MCF 10A (cell line): ENCODE results near the gene HS6ST1. TPM values are rescaled to one million over a fixed set of nuclear protein-coding genes. Genes with fewer than 3 reads are reported as not detected.

Source experiments
- BruUV-seq: library from RNA; stranded (reverse); fragments of 400-500 nt; replicated peaks from 2 replicates; lab custom pipeline; 2021; lab: Mats Ljungman, UMichigan
- CTCF ChIA-PET: fragments of 300-600 bp; sonication (Branson Sonifier 250); formaldehyde crosslinking; extraction: SDS; loops from one replicate; lab custom pipeline; 2021; ENCODE audit warnings: antibody characterized with exemption, inconsistent platforms; lab: Yijun Ruan, JAX
- POLR2A ChIA-PET: fragments of 300-600, 350-650 bp; sonication (Branson Sonifier 250); formaldehyde crosslinking; extraction: SDS; loops from one replicate; lab custom pipeline; 2020; ENCODE audit warnings: antibody characterized with exemption, inconsistent platforms; lab: Yijun Ruan, JAX
- DNase-seq: peaks from one replicate; pipeline ENCODE4 v3.0.0-alpha.2; 2018; ENCODE audit not compliant: unreplicated experiment
- H3K27ac Mint-ChIP-seq: one replicate; pipeline ENCODE4 v1.8.0; 2022; ENCODE audit warnings: mild to moderate bottlenecking, low read depth, mixed read lengths; ENCODE audit not compliant: unreplicated experiment
- H3K27me3 Mint-ChIP-seq: one replicate; pipeline ENCODE4 v1.8.0; 2022; ENCODE audit warnings: mixed read lengths; ENCODE audit not compliant: insufficient read depth, unreplicated experiment
- H3K36me3 Mint-ChIP-seq: one replicate; pipeline ENCODE4 v1.8.0; 2022; ENCODE audit warnings: mild to moderate bottlenecking, moderate library complexity, mixed read lengths; ENCODE audit not compliant: insufficient read depth, unreplicated experiment
- H3K4me1 Mint-ChIP-seq: one replicate; pipeline ENCODE4 v1.8.0; 2022; ENCODE audit warnings: mixed read lengths; ENCODE audit not compliant: insufficient read depth, unreplicated experiment
- H3K4me3 Mint-ChIP-seq: one replicate; pipeline ENCODE4 v1.8.0; 2022; ENCODE audit warnings: mild to moderate bottlenecking, moderate library complexity, mixed read lengths; ENCODE audit not compliant: unreplicated experiment
- H3K9me3 Mint-ChIP-seq: one replicate; pipeline ENCODE4 v1.8.0; 2022; ENCODE audit warnings: mixed read lengths; ENCODE audit not compliant: unreplicated experiment
- CTCF ChIP-seq: fragments of 200-600 bp; IDR thresholded peaks from one replicate; pipeline ENCODE4 v1.8.0; 2022; ENCODE audit warnings: antibody characterized with exemption, mild to moderate bottlenecking; ENCODE audit not compliant: unreplicated experiment
- intact Hi-C: fragments of 100-400 bp; cut with micrococcal nuclease; formaldehyde crosslinking; loops from 2 replicates; pipeline ENCODE4 v1.14.1; 2022
- total RNA-seq: library from RNA; stranded (reverse); gene quantifications from 2 replicates; pipeline ENCODE4 v1.2.3, GENCODE V29; 2022

The HS6ST1 gene
- total RNA-seq, 1 experiment from 2014 or later, result 9.6 TPM

- intact Hi-C loops, result no loop called here
- DNase-seq, result no peak
- Mint-ChIP-seq H3K4me1 (peaks cover 18% of the 10 kb centered on the region), H3K4me3 (no peak overlapping the region), H3K27me3 (no peaks in the 10 kb centered on the region), H3K36me3 (peaks cover 6% of the 10 kb centered on the region), H3K27ac (no peak overlapping the region), H3K9me3 (no peaks in the 10 kb centered on the region)
- ChIA-PET POLR2A (no interaction called here), CTCF (interaction anchor here (0.5 kb wide), 1 partner anchor 17 kb away, joined by 3 read pairs; no protein-coding TSS in a partner anchor)
- TF ChIP-seq CTCF, result no peak
- no TSS peak for BruUV-seq
Measured at GRCh38 chr2:128314348-128315121, 4.1 kb downstream of the HS6ST1 start.

DNA sequence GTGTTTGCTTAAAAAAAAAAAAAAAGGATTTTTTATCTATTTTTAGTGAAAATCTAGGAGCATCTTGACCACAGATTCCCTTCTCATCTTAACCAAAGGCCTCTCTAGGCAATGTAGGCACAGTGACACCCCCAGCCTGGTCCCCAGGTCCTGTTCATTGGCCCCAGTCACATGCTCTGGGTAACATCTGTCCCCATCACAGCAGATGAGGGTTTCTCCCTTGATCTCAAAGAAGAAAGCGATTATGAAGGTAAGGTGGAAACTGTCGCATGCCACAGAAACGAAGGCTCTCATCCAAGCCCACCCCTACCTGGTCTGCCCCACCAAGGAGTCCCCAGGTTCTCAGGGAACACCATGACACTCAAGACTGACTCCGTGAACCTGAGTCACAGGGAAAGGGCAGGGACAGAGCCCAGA, 4.7 kb downstream of the HS6ST1 start:
- Mint-ChIP-seq H3K9me3 (no peaks in the 10 kb centered on the region), H3K27me3 (no peaks in the 10 kb centered on the region), H3K36me3 (peaks cover 6% of the 10 kb centered on the region), H3K27ac (no peak overlapping the region), H3K4me1 (peaks cover 18% of the 10 kb centered on the region), H3K4me3 (no peak overlapping the region)
- CTCF ChIA-PET, result no interaction called here
- intact Hi-C loops, result no loop called here
- POLR2A ChIA-PET, result no interaction called here
- TF ChIP-seq CTCF, result no peak
- no TSS peak for BruUV-seq
- DNase-seq, result no peak

DNA sequence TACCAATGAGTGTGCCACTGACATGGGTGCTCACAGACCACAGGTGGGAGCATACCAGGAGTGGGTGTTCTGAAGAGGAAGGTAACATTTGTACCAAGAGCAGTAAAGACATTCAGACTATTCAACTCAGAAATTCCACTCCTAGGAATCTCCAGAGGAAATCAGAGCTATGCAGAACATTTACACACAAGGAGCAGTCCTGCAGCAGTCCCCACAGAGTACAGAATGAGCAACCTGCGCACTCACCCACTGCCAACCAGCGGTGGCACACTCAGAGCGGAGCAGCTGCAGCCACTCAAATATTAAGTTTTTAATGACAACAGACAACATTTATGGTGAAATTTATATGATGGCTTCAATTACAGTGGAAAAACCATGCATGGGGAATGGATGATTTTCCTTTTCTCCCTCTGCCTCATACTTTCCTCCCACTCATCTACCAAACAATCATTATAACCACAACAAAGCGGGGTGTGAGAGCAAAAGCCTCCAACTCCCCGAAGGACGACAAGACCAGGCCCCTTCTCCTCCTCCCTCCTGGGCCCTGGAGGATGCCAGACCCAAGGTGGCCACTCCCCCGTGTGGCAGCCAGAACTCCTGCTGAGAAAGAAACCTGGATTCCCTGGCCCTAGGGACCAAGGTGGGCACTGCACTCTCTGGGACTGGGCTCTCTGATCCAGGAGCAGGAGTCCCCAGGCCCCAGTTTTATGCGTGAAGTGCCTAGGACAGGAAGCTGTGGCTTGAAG, 5.4 kb downstream of the HS6ST1 start:
- intact Hi-C loops, result no loop called here
- no peaks in the 10 kb centered on the region for H3K27me3 Mint-ChIP-seq
- H3K27ac Mint-ChIP-seq, result no peak overlapping the region
- peak; percentile 57 for DNase-seq
- no peak overlapping the region for H3K4me3 Mint-ChIP-seq
- peaks cover 18% of the 10 kb centered on the region for H3K4me1 Mint-ChIP-seq
- ChIA-PET POLR2A (no interaction called here), CTCF (interaction anchor here (0.5 kb wide), 1 partner anchor 1544 kb away, joined by 3 read pairs; no protein-coding TSS in a partner anchor)
- TF ChIP-seq CTCF, result no peak
- no peaks in the 10 kb centered on the region for H3K9me3 Mint-ChIP-seq
- peaks cover 6% of the 10 kb centered on the region for H3K36me3 Mint-ChIP-seq
- no TSS peak for BruUV-seq

DNA sequence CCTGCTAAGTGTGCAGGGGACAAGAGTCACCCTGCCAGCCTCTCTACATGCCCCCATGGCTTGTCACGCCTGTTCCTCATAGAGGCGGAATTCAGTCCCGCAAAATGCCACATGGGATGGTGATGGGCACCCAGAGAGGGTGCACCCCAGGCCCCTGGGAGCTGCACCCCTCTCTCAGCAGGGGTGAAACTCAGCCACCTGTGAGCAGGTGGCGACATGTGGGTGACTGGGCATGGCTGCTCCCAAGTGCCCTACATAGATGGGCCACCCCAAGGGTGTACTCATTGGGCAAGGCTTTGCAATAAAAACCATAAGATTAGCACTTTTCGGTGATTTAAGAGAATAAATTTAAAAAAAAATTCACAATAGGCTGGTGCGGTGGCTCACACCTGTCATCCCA, 6.3 kb downstream of the HS6ST1 start:
- Mint-ChIP-seq H3K27me3 (no peaks in the 10 kb centered on the region), H3K4me1 (peaks cover 18% of the 10 kb centered on the region), H3K27ac (no peak overlapping the region), H3K4me3 (no peak overlapping the region), H3K9me3 (no peaks in the 10 kb centered on the region), H3K36me3 (peaks cover 6% of the 10 kb centered on the region)
- no peak for DNase-seq
- no TSS peak for BruUV-seq
- no peak for TF ChIP-seq CTCF
- intact Hi-C loops, result no loop called here
- POLR2A ChIA-PET, result no interaction called here
- CTCF ChIA-PET, result no interaction called here
